Parathyroid adenoma (tissue), 2 donors: ENCODE measurements around the gene CEP72.

Experiments
- H2AFZ ChIP-seq: fragments of 300-600 bp; sonication (generic); one replicate; pipeline ENCODE4 v1.7.0; 2017; ENCODE audit warnings: antibody characterized with exemption, mild to moderate bottlenecking
- H3K27ac ChIP-seq: fragments of 300-600 bp; sonication (generic); one replicate; pipeline ENCODE4 v1.7.0; 2017
- H3K27me3 ChIP-seq: fragments of 300-600 bp; sonication (generic); one replicate; pipeline ENCODE4 v1.7.0; 2017; ENCODE audit warnings: low read length; ENCODE audit not compliant: control insufficient read depth, insufficient read depth
- H3K36me3 ChIP-seq: fragments of 300-600 bp; sonication (generic); one replicate; pipeline ENCODE4 v1.7.0; 2017; ENCODE audit warnings: low read length; ENCODE audit not compliant: control insufficient read depth, insufficient read depth
- H3K4me1 ChIP-seq: fragments of 300-600 bp; sonication (generic); one replicate; pipeline ENCODE4 v1.7.0; 2017; ENCODE audit warnings: control low read depth
- H3K4me2 ChIP-seq: fragments of 300-600 bp; sonication (generic); one replicate; pipeline ENCODE4 v1.7.0; 2017; ENCODE audit warnings: low read length
- H3K4me3 ChIP-seq: fragments of 300-600 bp; sonication (generic); one replicate; pipeline ENCODE4 v1.7.0; 2017; ENCODE audit warnings: low read depth, low read length
- H3K79me2 ChIP-seq: fragments of 300-600 bp; sonication (generic); one replicate; pipeline ENCODE4 v1.7.0; 2017; ENCODE audit warnings: control low read depth
- H3K9ac ChIP-seq: fragments of 300-600 bp; sonication (generic); one replicate; pipeline ENCODE4 v1.7.0; 2017; ENCODE audit warnings: mild to moderate bottlenecking
- H3K9me3 ChIP-seq: fragments of 300-600 bp; sonication (generic); one replicate; pipeline ENCODE4 v1.7.0; 2017; ENCODE audit warnings: low read length; ENCODE audit not compliant: control insufficient read depth
- CTCF ChIP-seq: fragments of 300-600 bp; sonication (generic); IDR thresholded peaks from one replicate; pipeline ENCODE4 v1.7.0; 2017; ENCODE audit warnings: antibody characterized with exemption, mild to moderate bottlenecking
- donor health status: primary hyperparathyroidism.

CEP72 gene

GRCh38 chr5:645421-645820 is 33.3 kb downstream of the CEP72 start:
- H3K9ac ChIP-seq: no peak overlapping the region
- H2AFZ ChIP-seq: no peak overlapping the region
- no peak overlapping the region for H3K4me3 ChIP-seq
- no peak for TF ChIP-seq CTCF
- peaks cover 2% of the 10 kb centered on the region for H3K79me2 ChIP-seq
- no peaks in the 10 kb centered on the region for H3K27me3 ChIP-seq
- no peaks in the 10 kb centered on the region for H3K4me1 ChIP-seq
- H3K27ac ChIP-seq: no peak overlapping the region
- H3K9me3 ChIP-seq: no peaks in the 10 kb centered on the region
- H3K36me3 ChIP-seq: no peaks in the 10 kb centered on the region
- no peak overlapping the region for H3K4me2 ChIP-seq

GRCh38 chr5:646396-647201 is 34.5 kb downstream of the CEP72 start:
- H3K9ac ChIP-seq: no peak overlapping the region
- peaks cover 2% of the 10 kb centered on the region for H3K79me2 ChIP-seq
- H3K27ac ChIP-seq: no peak overlapping the region
- H3K4me3 ChIP-seq: no peak overlapping the region
- no peaks in the 10 kb centered on the region for H3K9me3 ChIP-seq
- H3K4me1 ChIP-seq: no peaks in the 10 kb centered on the region
- H2AFZ ChIP-seq: no peak overlapping the region
- no peak overlapping the region for H3K4me2 ChIP-seq
- no peaks in the 10 kb centered on the region for H3K27me3 ChIP-seq
- no peak for TF ChIP-seq CTCF
- no peaks in the 10 kb centered on the region for H3K36me3 ChIP-seq

- no peak overlapping the region for H3K27ac ChIP-seq
- H3K27me3 ChIP-seq: no peaks in the 10 kb centered on the region
- H3K79me2 ChIP-seq: peaks cover 2% of the 10 kb centered on the region
- no peak overlapping the region for H3K4me3 ChIP-seq
- H3K9me3 ChIP-seq: no peaks in the 10 kb centered on the region
- no peak overlapping the region for H2AFZ ChIP-seq
- TF ChIP-seq CTCF: no peak
- H3K4me1 ChIP-seq: no peaks in the 10 kb centered on the region
- no peaks in the 10 kb centered on the region for H3K36me3 ChIP-seq
- H3K9ac ChIP-seq: no peak overlapping the region
- no peak overlapping the region for H3K4me2 ChIP-seq
These were observed 35.2 kb downstream of the CEP72 start for GRCh38 chr5:647311-647710.

GRCh38 chr5:647727-648126 is 35.6 kb downstream of the CEP72 start:
- Histone ChIP-seq H3K27ac (no peak overlapping the region), H3K9ac (no peak overlapping the region), H3K4me3 (no peak overlapping the region), H2AFZ (no peak overlapping the region), H3K4me2 (no peak overlapping the region), H3K36me3 (no peaks in the 10 kb centered on the region), H3K27me3 (no peaks in the 10 kb centered on the region), H3K79me2 (peaks cover 2% of the 10 kb centered on the region), H3K9me3 (no peaks in the 10 kb centered on the region), H3K4me1 (no peaks in the 10 kb centered on the region)
- TF ChIP-seq CTCF: no peak
